ENCODE data around the gene GJC1. TPM values are rescaled to one million over a fixed set of nuclear protein-coding genes. Genes with fewer than 3 reads are reported as not detected.

The GJC1 gene
- total and polyA plus RNA-seq, 9 of the 15 experiments (the other 6 are each of a cell fraction or from before 2014, with no cell fraction given), result 0.04 to 1.4 (median 0.18) TPM; not detected in 1

DNA sequence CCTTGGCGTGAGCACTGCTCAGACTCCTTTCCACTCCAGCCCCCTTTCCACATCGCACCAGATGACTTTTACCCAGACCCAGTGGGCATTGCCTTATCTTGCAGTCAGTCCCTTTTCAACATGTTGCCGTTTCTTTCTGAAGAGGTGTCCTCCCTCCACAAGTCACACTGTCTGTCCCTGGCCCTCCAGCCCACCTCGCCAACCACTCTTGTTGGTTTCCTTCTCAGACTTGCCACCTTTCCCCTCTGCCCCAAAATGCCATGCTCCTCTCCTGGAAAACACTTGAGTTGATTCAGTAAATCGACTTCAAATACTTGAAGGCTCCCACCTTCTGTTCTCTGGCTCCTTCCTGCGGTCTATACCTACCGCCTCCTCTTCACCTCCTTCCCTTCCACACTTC is 78.8 kb downstream of the GJC1 start:
- ATAC-seq (no peak), DNase-seq (ENCODE audit: extremely low read depth in 1 of 4, low spot score in 3 of 4) (no peak), FAIRE-seq (no peak)
- no TSS peak for BruUV-seq (replicated peaks)
- peaks cover 4% of the 10 kb centered on the region; the same call in 1 of the 2 replicates for H4K20me1 ChIP-seq (replicated peaks; ENCODE audit: control insufficient read depth, insufficient read depth, low read length)
- no peak overlapping the region for H2AFZ ChIP-seq (ENCODE audit: low read depth, low read length)
- H3K9me1 ChIP-seq (ENCODE audit: control insufficient read depth, insufficient read depth, low read length), result peaks cover 3% of the 10 kb centered on the region
- H3K9ac ChIP-seq (ENCODE audit: insufficient read depth in 1 of 2, low read depth in 2 of 2, low read length in 2 of 2), result no peak overlapping the region
- no peak overlapping the region for H3K27ac ChIP-seq (ENCODE audit: extremely low read depth, low read depth, low read length)
- in situ Hi-C loops (cut with MboI), result no loop called here
- peaks cover 48% of the 10 kb centered on the region; the same call in 2 of the 3 replicates for H3K36me3 ChIP-seq (ENCODE audit: control insufficient read depth, insufficient read depth, low read length)
- 77% methylated on average over 7 of the region's 7 CpGs for WGBS (ENCODE audit: insufficient coverage, low coverage, missing lambda C conversion rate)
- peaks cover 13 to 29% of the 10 kb centered on the region in 2 experiments for H3K4me1 ChIP-seq (replicated peaks in 1 of 2; ENCODE audit: control insufficient read depth in 2 of 2, insufficient read depth in 2 of 2, low read length in 2 of 2)
- TF ChIP-seq, protein P1, sequence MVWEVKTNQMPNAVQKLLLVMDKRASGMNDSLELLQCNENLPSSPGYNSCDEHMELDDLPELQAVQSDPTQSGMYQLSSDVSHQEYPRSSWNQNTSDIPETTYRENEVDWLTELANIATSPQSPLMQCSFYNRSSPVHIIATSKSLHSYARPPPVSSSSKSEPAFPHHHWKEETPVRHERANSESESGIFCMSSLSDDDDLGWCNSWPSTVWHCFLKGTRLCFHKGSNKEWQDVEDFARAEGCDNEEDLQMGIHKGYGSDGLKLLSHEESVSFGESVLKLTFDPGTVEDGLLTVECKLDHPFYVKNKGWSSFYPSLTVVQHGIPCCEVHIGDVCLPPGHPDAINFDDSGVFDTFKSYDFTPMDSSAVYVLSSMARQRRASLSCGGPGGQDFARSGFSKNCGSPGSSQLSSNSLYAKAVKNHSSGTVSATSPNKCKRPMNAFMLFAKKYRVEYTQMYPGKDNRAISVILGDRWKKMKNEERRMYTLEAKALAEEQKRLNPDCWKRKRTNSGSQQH (CRISPR knock-in tag; IDR thresholded peaks at IDR 0.05), result no peak
- TF ChIP-seq SRF (CRISPR knock-in tag; IDR thresholded peaks at IDR 0.05) (no peak), HDAC3 (IDR thresholded peaks at IDR 0.05; ENCODE audit: borderline replicate concordance, partially characterized antibody) (no peak), HIVEP1 (CRISPR knock-in tag; IDR thresholded peaks at IDR 0.05) (no peak)
- TF ChIP-seq, protein P2, sequence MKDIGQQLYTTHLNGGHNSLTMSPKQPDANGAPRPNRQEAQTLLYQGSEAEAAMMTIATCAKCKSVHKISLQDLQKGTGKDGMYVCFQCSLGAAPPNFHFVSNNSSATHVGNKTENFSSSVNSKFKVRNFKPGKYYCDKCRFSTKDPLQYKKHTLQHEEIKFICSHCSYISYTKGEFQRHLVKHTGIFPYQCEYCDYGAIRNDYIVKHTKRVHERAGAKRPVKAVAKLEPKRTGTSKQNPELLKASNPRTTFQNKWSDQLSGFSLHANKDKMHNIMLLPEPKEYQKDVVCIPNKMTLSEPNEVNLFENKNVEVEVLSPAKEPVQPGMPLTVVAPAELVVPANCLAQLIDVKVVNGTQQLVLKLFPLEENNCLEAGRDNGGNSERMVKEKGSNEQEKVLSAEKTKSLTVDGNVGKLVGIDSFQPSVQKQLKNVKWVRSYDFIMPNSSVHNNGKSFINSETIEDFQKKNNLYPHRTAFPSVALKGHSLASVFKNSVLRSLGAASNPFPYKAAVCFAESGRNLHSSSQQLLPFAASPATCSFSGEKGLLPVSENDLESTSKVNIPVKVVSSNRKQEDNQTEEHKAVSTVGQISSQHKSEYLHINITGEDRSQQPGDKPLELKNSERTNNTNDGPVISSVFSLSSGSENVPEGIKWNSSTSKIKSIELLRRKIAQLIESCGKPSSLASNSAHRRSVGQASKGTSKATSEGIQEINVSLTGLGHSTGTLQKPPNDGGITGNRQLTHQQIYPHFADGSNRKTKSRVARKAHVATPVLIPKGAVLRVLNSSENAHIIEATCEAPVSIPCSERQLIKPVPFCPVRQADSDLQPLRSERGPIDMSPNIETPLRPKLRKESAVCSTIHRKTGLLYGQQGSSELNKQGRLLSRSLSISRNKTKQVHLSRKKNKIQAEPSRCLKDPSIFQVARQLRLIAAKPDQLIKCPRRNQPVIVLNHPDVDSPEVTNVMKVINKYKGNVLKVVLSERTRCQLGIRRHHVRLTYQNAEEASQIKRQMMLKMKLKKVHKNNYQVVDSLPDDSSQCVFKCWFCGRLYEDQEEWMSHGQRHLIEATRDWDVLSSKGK (CRISPR knock-in tag; IDR thresholded peaks at IDR 0.05), result no peak
- H3K9me3 ChIP-seq (replicated peaks; ENCODE audit: control insufficient read depth, insufficient read depth, low read depth, low read length), result no peaks in the 10 kb centered on the region
- intact Hi-C loops (cut with micrococcal nuclease), result no loop called here
- ChIA-PET CTCF (ENCODE audit: low intra/inter-chr PET ratio) (no interaction called here), POLR2A (interaction anchor here (0.8 kb wide), 1 partner anchor 169 kb away, joined by 3 read pairs; no protein-coding TSS in a partner anchor)
- no peak overlapping the region for H3K4me2 ChIP-seq (ENCODE audit: insufficient read depth, low read length)
- no peaks in the 10 kb centered on the region for H3K79me2 ChIP-seq (ENCODE audit: control insufficient read depth, insufficient read depth, low read length)
- H3K4me3 ChIP-seq, result no peak overlapping the region
- no peaks in the 10 kb centered on the region for H3K27me3 ChIP-seq (ENCODE audit: control insufficient read depth in 2 of 2, insufficient read depth in 2 of 2, low read length in 2 of 2)
